Brain pericyte (primary cell): Measurements from ENCODE around the gene SRGAP1.

Experiments
- DNase-seq: peaks from one replicate; pipeline ENCODE4 v3.0.0-alpha.2; 2012; ENCODE audit warnings: low read depth, low spot score

Gene SRGAP1

DNA sequence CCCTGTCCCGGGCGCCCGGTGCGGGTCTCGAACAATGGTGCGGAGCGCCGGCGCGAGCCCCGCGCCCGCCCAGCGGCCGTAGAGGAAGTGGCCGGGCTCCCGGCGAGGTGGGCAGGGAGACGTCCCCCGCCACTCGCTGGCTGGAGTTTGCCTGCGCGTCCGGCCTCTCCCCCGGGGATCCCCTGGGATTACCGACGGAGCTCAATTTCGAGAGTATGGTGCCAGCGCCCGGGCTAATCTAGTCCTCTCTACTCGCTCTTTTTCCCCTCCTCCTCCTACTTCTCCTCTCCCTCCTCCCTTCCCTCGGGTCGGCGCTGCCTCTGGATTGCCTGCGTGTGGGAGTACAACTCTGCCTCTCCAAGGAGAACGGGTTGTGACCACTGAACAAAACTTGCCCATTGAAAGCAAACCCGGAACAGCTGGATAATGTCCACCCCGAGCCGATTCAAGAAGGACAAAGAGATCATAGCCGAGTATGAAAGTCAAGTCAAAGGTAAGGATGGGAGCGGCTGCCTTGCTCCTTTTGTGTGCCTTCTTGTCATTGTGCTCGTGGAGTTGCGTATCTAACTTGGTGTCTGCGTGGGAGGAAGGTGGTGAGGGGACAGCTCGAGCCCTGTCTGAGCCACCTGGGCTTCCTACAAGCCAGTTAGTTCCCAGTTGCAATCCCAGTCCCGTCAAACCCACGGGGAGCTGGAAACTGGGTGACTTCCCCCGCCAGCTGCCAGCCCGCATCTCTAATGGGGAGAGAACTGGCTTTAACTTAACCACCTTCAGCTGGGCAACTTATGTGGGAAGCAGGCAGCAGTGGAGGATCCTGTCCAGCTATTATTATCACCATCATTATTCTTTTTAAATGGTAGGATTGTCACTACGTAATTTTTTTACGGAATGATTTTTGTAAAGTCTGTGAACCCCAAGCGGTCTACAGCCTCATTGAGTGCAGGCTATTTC lies at the start of gene SRGAP1:
Gene SRGAP1, plus strand, starts transcription at position 310 of the 951 bp plus-strand sequence. Its CDS starts 117 bp downstream, at position 427.
- peak; percentile 39 for DNase-seq

GRCh38 chr12:63795032-63795687 lies 49.3 kb upstream of the SRGAP1 start:
- no peak for DNase-seq

DNA sequence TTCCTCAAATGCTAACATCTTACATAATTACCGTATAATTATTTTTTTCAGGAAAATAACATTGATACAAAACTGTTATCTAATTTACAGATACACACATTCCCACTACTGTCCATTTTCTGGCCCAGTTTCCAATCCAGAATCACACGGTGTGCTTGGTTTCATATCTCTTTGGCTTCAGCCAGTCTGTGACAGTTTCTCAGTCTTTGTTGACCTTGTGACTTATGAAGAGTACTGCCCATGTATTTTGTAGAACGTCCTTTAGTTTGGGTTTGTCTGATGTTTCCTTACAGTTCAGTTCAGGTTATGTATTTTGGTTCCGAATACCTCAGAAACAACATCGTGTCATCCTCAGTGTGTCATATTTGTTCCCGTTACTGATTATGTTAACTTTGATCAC lies 48.6 kb upstream of the SRGAP1 start:
- DNase-seq: no peak

DNA sequence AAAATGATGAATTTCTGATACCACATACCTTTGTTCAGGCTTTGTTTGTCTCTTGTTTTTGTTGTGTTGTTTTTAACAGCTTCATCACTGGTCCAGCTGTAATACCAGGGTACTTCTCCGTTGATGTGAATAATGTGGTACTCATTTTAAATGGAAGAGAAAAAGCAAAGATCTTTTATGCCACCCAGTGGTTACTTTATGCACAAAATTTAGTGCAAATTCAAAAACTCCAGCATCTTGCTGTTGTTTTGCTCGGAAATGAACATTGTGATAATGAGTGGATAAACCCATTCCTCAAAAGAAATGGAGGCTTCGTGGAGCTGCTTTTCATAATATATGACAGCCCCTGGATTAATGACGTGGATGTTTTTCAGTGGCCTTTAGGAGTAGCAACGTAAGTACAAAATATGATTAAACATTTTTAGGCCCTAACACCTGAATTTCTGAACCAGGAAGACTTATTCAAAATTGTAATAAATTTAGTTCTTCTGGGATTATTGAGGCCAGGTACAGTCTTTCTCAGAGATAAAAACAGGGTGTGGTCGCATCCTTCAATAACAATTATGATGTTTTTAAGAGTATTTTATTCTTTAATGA lies 42.4 kb upstream of the SRGAP1 start:
- no peak for DNase-seq

GRCh38 chr12:63804746-63805145 lies 39.8 kb upstream of the SRGAP1 start:
- no peak for DNase-seq

DNA sequence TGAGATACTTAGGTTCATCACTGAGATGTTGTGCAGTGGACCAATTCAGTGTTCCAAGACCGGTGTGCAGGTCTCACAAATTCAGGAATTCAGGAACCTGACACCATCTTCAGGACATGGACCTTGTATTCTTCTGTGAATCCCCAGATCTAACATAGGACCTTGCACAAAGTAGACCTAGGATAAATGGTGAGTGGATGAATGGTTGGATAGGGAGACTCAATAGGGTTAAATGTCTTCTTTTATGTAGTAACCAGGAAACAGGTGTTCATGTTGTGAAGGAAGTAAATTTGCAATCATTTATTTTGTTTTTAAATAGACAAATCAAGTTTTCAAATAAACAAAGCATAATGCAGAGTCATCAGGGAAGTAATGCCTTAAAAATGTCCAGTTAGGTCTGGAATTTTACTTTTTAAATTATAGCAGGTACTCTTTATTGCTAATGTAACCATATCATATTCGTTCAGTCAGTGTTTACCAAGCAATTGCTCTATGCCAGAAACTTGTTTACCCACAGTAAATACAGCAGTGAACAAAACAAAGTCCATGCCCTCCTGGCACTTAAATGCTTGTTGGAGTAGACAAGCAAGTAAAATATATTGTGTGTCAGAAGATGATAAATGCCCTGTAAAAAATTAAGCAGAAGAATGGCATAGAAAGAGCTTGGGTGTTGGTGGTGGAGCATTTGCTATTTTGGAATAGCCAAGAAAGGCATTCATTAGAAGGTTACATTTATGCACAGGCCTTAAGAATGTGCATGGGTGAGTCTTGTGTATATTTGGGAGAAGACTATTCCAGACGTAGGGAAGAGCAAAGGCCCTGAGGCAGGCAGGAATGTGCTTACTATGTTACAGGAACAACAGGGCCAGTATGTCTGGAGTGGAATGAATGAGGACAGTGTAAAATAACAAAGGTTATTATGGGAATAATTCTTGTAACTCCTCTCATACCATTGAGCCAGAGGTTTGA lies 38.5 kb upstream of the SRGAP1 start:
- no peak for DNase-seq

GRCh38 chr12:63808631-63809030 lies 35.9 kb upstream of the SRGAP1 start:
- DNase-seq: no peak

GRCh38 chr12:63809566-63809965 lies 34.9 kb upstream of the SRGAP1 start:
- DNase-seq: no peak

DNA sequence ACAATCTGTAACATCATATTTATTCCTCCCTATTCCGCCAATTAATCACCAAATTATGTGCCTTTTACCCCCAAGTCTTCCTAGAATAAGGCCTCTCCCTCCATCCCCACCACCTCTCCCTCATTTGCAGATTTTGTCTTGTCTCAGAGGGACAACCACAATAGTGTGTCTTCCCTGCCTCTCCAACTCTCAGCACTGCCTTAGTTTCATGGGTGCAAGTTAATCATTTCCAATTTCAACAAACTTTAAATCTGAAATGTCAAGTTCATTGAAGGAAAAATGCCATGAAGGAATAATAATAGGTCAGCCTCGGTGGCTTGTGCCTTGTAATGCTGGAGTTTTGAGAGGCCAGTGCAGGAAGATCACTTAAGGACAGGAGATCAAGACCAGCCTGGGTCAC lies 33.2 kb upstream of the SRGAP1 start:
- DNase-seq: no peak

DNA sequence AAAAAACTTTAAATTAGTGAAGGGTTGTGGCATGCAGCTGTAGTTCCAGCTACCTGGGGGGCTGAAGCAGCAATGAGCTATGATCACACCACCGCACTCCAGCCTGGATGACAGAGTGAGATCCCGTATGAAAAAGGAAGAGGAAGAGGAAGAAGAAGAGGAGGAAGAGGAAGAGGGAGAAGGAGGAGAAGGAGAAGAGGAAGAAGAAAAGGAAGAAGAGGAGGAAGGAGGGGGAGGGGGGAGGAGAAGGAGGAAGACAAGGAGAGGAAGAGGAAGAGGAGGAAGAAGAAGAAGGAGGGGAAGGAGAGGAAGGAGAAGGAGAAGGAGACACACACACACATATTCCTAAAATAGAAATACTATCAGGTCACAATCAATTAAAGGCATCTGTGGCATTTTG lies 32.7 kb upstream of the SRGAP1 start:
- DNase-seq: no peak

DNA sequence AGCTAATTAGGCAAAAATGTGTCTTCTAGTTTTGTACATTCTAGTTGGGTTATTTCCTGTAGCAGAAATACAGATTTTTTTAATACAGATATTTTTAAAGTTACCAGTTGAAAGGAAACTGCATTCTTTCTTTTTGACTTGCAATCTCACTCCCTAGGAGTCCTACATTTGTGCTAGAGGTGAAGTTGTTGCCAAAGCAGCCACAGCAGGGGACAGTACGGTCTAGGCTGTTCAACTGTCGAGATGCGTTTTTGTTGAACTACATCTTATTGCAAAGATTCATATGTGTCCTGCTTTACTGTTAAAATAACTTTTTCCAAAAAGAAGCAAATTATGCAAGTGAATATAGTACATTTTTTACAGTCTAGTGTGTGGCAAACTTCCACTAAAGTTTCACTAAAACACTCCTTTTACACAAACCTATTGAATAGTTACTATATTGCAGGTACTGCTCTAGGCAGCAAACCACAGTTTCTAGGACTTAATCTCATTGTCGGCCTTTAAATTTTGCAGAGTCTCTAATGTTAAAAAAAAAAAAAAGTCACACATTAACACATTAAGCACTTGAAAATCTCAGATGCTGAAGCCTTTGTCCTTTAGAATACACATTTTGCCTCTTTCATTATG lies 30.2 kb upstream of the SRGAP1 start:
- no peak for DNase-seq

DNA sequence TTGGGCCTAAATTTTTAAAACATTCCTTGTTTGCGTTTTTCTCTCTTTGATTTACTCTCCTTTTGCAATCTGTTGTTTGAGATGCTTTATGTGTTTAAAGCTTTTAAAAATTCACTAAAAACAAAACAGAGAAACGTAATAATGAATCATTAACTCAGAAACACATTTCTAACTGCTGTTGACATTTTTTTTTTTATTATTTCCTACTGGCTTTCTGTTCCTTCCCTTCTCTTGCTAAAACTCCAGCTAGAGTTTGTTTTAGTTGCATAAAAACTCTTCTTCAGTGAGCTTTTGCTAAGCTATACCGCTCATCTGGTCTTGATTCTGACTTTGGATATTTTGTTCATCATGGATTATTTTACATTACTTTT lies 29.0 kb upstream of the SRGAP1 start:
- no peak for DNase-seq

DNA sequence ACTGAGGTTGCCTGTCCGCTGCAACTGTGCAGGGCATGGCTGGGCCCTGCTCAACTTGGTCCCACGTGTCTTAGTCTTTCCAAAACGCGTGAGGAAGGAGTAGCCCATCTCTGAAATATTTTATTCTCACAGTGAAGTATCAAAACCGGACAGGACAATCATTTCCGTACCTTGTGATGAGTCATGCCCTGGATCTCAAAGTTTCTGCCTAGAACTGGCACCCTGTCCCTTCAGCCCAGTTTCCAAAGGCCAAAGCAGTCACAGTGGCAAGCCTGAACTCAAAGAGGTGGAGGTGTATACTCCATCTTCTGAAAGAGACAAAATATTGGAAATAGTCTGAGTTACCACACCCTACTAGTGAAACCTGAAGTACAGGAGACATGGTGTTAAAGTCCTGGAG lies 28.5 kb upstream of the SRGAP1 start:
- DNase-seq: no peak

DNA sequence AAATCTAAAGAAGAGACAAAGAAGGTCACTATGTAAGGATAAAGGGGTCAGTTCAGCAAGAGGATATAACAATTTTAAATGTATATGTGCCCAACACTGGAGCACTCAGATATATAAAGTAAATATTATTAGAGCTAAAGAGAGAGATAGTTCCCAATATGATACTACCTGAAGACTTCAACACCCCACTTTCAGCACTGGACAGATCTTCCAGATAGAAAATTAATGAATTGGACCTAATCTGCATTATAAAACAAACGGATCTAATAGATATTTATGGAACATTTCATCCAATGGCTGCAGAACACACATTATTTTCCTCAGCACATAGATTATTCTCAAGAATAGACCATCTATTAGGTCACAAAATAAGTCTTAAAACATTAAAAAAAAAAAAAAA lies 24.1 kb upstream of the SRGAP1 start:
- no peak for DNase-seq

- no peak for DNase-seq
These were observed 22.7 kb upstream of the SRGAP1 start for GRCh38 chr12:63821781-63822251.

DNA sequence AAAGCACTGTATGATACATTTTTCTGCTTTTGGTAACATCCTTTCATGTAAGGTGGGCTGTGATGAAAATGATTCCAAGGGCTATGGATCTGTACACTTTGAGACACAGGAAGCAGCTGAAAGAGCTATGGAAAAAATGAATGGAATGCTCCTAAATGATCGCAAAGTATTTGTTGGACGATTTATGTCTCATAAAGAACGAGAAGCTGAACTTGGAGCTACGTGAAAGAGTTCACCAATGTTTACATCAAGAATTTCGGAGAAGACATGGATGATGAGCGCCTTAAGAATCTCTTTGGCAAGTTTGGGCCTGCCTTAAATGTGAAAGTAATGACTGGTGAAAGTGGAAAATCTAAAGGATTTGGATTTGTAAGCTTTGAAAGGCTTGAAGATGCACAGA lies 22.1 kb upstream of the SRGAP1 start:
- DNase-seq: no peak

DNA sequence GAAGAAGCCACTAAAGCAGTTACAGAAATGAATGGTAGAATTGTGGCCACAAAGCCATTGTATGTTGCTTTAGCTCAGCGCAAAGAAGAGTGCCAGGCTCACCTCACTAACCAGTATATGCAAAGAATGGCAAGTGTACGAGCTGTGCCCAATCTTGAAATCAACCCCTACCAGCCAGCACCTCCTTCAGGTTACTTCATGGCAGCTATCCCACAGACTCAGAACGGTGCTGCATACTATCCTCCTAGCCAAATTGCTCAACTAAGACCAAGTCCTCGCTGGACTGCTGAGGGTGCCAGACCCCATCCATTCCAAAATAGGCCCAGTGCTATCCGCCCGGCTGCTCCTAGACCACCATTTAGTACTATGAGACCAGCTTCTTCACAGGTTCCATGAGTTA lies 21.5 kb upstream of the SRGAP1 start:
- DNase-seq: no peak

GRCh38 chr12:63826006-63826585 lies 18.4 kb upstream of the SRGAP1 start:
- DNase-seq: no peak

GRCh38 chr12:63828867-63829266 lies 15.6 kb upstream of the SRGAP1 start:
- no peak for DNase-seq

DNA sequence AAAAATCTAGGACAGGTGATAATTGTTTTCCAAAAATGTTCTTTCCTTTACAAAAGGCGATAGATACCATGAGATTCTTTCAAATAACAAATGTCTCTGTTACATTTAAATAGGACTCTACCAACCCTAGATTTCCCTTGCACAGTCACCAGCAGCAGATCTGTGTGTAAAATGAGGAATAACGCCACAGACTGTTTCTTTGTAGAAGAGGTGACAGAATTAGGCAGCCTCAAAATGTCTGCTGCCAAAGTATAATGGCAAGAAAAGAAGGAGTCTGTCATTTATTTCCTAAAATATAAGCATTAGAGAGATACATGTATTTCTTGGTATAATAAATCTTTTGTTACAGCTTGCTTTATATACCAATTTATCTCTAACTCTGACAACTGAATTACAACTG lies 8.5 kb upstream of the SRGAP1 start:
- no peak for DNase-seq

- no peak for DNase-seq
These were observed 7.6 kb upstream of the SRGAP1 start for GRCh38 chr12:63836936-63837335.
